K562 (cell line): ENCODE data around the gene ADAMTSL2. TPM values are rescaled to one million over a fixed set of nuclear protein-coding genes. Genes with fewer than 3 reads are reported as not detected.
A peak's percentile ranks its signal among the peaks of the same experiment; 100 is the strongest.

ENCODE experiments used
- ATAC-seq: fragments of 200-7000 bp; cut with Tn5 transposase; 3 replicates; pipeline ENCODE4 v1.9.1; 2020; ENCODE audit warnings: moderate library complexity
- BruUV-seq: library from RNA; stranded (reverse); fragments of 400-500 nt; replicated peaks from 2 replicates; lab custom pipeline; 2021; lab: Mats Ljungman, UMichigan
- CTCF ChIA-PET: fragments of 300-600 bp; formaldehyde crosslinking; extraction: SDS; loops from one replicate; lab custom pipeline; 2021; ENCODE audit warnings: low intra/inter-chr PET ratio; lab: Yijun Ruan, JAX
- POLR2A ChIA-PET: fragments of 300-600, 350-650 bp; sonication (Branson Sonifier 250); formaldehyde crosslinking; extraction: SDS; loops from one replicate; lab custom pipeline; 2021; ENCODE audit warnings: antibody characterized with exemption, inconsistent platforms; lab: Yijun Ruan, JAX
- DNase-seq, 4 experiments: peaks; one replicate each; pipeline versions ENCODE4 v3.0.0 to v3.0.0-alpha.2; 2011 to 2018; ENCODE audit warnings: low spot score in 3 of 4, mixed read lengths in 3 of 4; ENCODE audit errors: extremely low read depth in 1 of 4
- FAIRE-seq: peaks from 2 replicates; lab custom pipeline; 2011; peaks lifted over from hg19 to GRCh38; lab: Jason Lieb, UNC
- H2AFZ ChIP-seq: 2 replicates; pipeline ENCODE4 v1.6.0; 2011; ENCODE audit warnings: low read depth, low read length, control low read depth, inconsistent platforms
- H3K27ac ChIP-seq: fragments of 200-600 bp; 3 replicates; pipeline ENCODE4 v1.8.0; 2011; ENCODE audit warnings: low read depth, mild to moderate bottlenecking, control low read depth, inconsistent platforms, low read length, moderate library complexity, mixed read lengths; ENCODE audit errors: extremely low read depth
- H3K27me3 ChIP-seq, 2 experiments: fragments of 300-600 bp in 1 of 2; 2 replicates in 1 of 2; 3 replicates in 1 of 2; pipeline versions ENCODE4 v1.6.0 to v1.8.0; 2011; ENCODE audit warnings: inconsistent platforms in 2 of 2, low read length in 2 of 2, mild to moderate bottlenecking in 1 of 2, mixed read lengths in 1 of 2, moderate library complexity in 1 of 2; ENCODE audit not compliant: control insufficient read depth in 2 of 2, insufficient read depth in 2 of 2
- H3K36me3 ChIP-seq: fragments of 300-600 bp; 3 replicates; pipeline ENCODE4 v1.8.0; 2011; ENCODE audit warnings: mild to moderate bottlenecking, low read length, inconsistent platforms; ENCODE audit not compliant: control insufficient read depth, insufficient read depth
- H3K4me1 ChIP-seq, 2 experiments: fragments of 200-600 bp in 1 of 2; replicated peaks in 1 of 2; 2 replicates in 1 of 2; 3 replicates in 1 of 2; pipeline versions ENCODE4 v1.5.1 to v1.8.0; 2011; ENCODE audit warnings: inconsistent platforms in 2 of 2, low read length in 2 of 2, mild to moderate bottlenecking in 1 of 2, mixed read lengths in 1 of 2, moderate library complexity in 1 of 2; ENCODE audit not compliant: control insufficient read depth in 2 of 2, insufficient read depth in 2 of 2
- H3K4me2 ChIP-seq: 2 replicates; pipeline ENCODE4 v1.6.1; 2011; ENCODE audit warnings: low read length, control low read depth, inconsistent platforms, mixed read lengths; ENCODE audit not compliant: insufficient read depth
- H3K4me3 ChIP-seq: fragments of 200-600 bp; sonication (generic), shearing (Covaris generic); 2 replicates; pipeline ENCODE4 v1.5.1; 2016; ENCODE audit warnings: control low read depth, inconsistent platforms
- H3K79me2 ChIP-seq: fragments of 200-600 bp; 3 replicates; pipeline ENCODE4 v1.8.0; 2011; ENCODE audit warnings: low read length, inconsistent platforms; ENCODE audit not compliant: control insufficient read depth, insufficient read depth
- H3K9ac ChIP-seq, 2 experiments: 2 replicates each; pipeline versions ENCODE4 v1.6.0 to v1.6.1; 2011; ENCODE audit warnings: low read depth in 2 of 2, low read length in 2 of 2, control low read depth in 1 of 2, inconsistent platforms in 1 of 2, mild to moderate bottlenecking in 1 of 2, mixed read lengths in 1 of 2; ENCODE audit not compliant: insufficient read depth in 1 of 2
- H3K9me1 ChIP-seq: one replicate; pipeline ENCODE4 v1.6.0; 2011; ENCODE audit warnings: inconsistent platforms, mild to moderate bottlenecking, low read length, moderate library complexity; ENCODE audit not compliant: control insufficient read depth, insufficient read depth
- H3K9me3 ChIP-seq: replicated peaks from 2 replicates; pipeline ENCODE4 v1.5.1; 2011; ENCODE audit warnings: low read depth, low read length, inconsistent platforms; ENCODE audit not compliant: control insufficient read depth, insufficient read depth
- H4K20me1 ChIP-seq: replicated peaks from 2 replicates; pipeline ENCODE4 v1.6.1; 2011; ENCODE audit warnings: low read length, inconsistent platforms, mixed read lengths; ENCODE audit not compliant: control insufficient read depth, insufficient read depth
- ZKSCAN8 ChIP-seq: fragments of 200-800 bp; sonication (Bioruptor generic); IDR thresholded peaks from 2 replicates; pipeline ENCODE4 v1.6.1; 2016; ENCODE audit warnings: missing genetic modification characterization, missing compliant biosample characterization
- ZNF263 ChIP-seq: sonication (generic); formaldehyde crosslinking; IDR thresholded peaks from 2 replicates; pipeline ENCODE4 v1.8.0; 2022; ENCODE audit warnings: mild to moderate bottlenecking, missing genetic modification reagents, borderline replicate concordance
- WGBS: fragments of 100-300 bp; shearing (Covaris generic); methylation state at CpG from one replicate; pipeline ENCODE4 v1.1.6; 2016; ENCODE audit warnings: low coverage, mixed read lengths; ENCODE audit not compliant: insufficient coverage; ENCODE audit errors: missing lambda C conversion rate; 5-methylcytosine and 5-hydroxymethylcytosine counted together
- in situ Hi-C: fragments of 300-500 bp; cut with MboI; formaldehyde crosslinking; loops from 4 replicates; pipeline ENCODE4 v1.15.0; 2018; ENCODE audit warnings: inconsistent platforms, mixed read lengths
- intact Hi-C: fragments of 100-400 bp; cut with micrococcal nuclease; formaldehyde crosslinking; loops from 2 replicates; pipeline ENCODE4 v1.14.2; 2022
- polyA plus RNA-seq, 8 experiments: library from polyadenylated mRNA; depleted of rRNA in 4 of 8; stranded (reverse) in 5 of 8; unstranded in 3 of 8; fragments of >200 nt; fragmentation: Nextera tagmentation in 2 of 8; fragmentation: Illumina TruSeq in 1 of 8; extraction: Ambion mirVana in 2 of 8; extraction: Trizol in 1 of 8; gene quantifications; 2 replicates each; pipeline versions ENCODE4 v1.2.1 to v1.2.3, GENCODE V29; 2011 to 2014; ENCODE audit warnings: inconsistent platforms in 1 of 8, missing spikeins in 1 of 8
- total RNA-seq, 7 experiments: library from RNA; depleted of rRNA in 6 of 7; stranded (reverse); fragments of >200 nt in 6 of 7; fragmentation: Illumina TruSeq in 2 of 7; extraction: Trizol in 2 of 7; gene quantifications; 2 replicates each; pipeline versions ENCODE4 v1.2.1 to v1.2.3, GENCODE V29; 2011 to 2021; ENCODE audit warnings: low replicate concordance in 1 of 7
- TF ChIP-seq, protein P1 (sequence below): fragments of 450-650 bp; formaldehyde crosslinking; IDR thresholded peaks from 2 replicates; pipeline ENCODE4 v1.4.0; 2020; ENCODE audit warnings: mild to moderate bottlenecking

ADAMTSL2 gene
- total and polyA plus RNA-seq, 9 of the 15 experiments (the other 6 are each of a cell fraction or from before 2014, with no cell fraction given): 0.04 TPM; not detected in 8

DNA sequence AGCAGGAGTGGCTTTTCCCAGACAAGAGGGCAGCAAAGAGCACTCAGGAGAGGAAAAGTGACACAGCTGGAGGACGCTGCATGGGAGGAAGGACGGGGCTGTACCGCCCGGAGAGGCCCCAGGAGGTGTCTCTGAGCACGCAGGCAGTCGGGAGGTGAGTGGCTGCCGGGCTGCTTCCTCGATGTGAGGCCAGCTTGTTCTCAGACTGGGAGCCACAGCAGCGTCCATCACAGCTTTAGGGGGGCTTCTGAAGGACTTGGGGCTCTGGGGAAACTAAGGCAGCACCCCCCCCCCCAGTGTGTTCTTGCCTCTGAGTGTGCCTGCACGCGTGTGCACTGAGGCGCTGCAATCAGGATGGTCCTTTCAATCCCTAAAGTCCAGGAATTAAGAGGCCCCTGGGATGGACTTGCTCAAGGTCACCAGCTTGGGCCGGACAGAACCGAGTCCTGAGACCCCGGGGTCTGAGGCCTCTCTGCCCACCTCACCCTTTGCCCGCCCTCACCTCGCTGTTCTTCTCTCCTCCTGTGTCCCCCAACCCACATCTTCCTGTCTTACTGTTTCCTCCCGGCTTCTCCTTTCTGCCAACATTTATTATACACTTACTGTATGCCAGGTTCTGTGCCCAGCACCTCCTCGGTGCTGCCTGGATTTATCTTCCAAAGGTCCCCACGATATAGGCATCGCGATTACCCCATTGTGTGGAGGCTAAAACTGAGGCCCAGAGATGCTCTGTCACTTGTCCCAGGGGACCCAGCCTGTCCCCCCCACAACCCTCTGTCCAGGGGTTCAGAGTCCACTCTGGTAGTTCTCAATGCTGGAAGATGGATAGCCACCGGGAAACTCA lies 41.7 kb downstream of the ADAMTSL2 start:
- ATAC-seq (peak; percentile 55; the same call in 2 of the 3 replicates), FAIRE-seq (no peak), DNase-seq (no peak)
- POLR2A ChIA-PET: interaction anchor here (0.6 kb wide), 1 partner anchor 10 kb away, joined by 3 read pairs; no protein-coding TSS in a partner anchor
- Histone ChIP-seq H3K27ac (no peak overlapping the region), H3K36me3 (no peaks in the 10 kb centered on the region), H4K20me1 (peaks cover 28% of the 10 kb centered on the region; the same call in 1 of the 2 replicates), H3K9me1 (no peaks in the 10 kb centered on the region), H3K79me2 (no peaks in the 10 kb centered on the region), H3K4me2 (no peak overlapping the region), H3K4me1 (peaks cover 0 to 20% of the 10 kb centered on the region in 2 experiments; a peak in 2 of 5 replicates), H3K9me3 (no peaks in the 10 kb centered on the region), H2AFZ (no peak overlapping the region), H3K4me3 (no peak overlapping the region), H3K27me3 (peaks cover 29 to 79% of the 10 kb centered on the region in 2 experiments; a peak in 4 of 5 replicates), H3K9ac (no peak overlapping the region)
- 4% methylated on average over 21 of the region's 23 CpGs for WGBS
- CTCF ChIA-PET: no interaction called here
- in situ Hi-C loops (no loop called here), intact Hi-C loops (no loop called here)
- BruUV-seq: no TSS peak
- peak; percentile 94 for TF ChIP-seq ZNF263 (CRISPR knock-in tag)
- TF ChIP-seq, protein P1, sequence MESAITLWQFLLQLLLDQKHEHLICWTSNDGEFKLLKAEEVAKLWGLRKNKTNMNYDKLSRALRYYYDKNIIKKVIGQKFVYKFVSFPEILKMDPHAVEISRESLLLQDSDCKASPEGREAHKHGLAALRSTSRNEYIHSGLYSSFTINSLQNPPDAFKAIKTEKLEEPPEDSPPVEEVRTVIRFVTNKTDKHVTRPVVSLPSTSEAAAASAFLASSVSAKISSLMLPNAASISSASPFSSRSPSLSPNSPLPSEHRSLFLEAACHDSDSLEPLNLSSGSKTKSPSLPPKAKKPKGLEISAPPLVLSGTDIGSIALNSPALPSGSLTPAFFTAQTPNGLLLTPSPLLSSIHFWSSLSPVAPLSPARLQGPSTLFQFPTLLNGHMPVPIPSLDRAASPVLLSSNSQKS (CRISPR knock-in tag): no peak
- TF ChIP-seq ZKSCAN8 (CRISPR knock-in tag): peak; percentile 67; the same call in 1 of the 2 replicates
- TF ChIP-seq, all 486 proteins: peak for 2
